ENCODE measurements around the gene SPSB4. TPM values are rescaled to one million over a fixed set of nuclear protein-coding genes. Genes with fewer than 3 reads are reported as not detected.

Gene SPSB4
- total RNA-seq, 1 experiment from 2014 or later: 0.05 TPM

DNA sequence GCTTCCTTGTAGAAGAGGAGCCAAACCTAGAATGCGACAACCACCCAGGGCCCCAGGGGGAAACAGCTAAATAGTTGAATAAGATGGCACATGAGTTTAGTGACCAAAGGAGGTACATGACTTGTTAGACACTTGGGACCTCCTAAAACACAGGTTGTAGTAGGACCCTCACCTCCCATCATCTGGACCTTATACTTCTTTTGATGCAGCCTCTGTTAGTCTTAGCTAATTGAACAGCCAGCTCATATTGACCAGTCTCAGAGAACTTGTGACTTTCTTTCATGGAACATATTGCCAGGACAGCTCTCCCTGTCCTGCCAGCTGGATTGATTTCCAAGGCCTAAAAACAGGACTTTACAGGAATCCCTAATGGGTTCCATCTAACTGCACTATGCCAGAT, 45.0 kb downstream of the SPSB4 start:
- no peak for TF ChIP-seq SIN3A (IDR thresholded peaks at IDR 0.05; ENCODE audit: borderline replicate concordance, insufficient read depth, low read depth, low read length)
- no peak for TF ChIP-seq POLR2AphosphoS5 (IDR thresholded peaks at IDR 0.05; ENCODE audit: low read depth, low read length)
- BruUV-seq (replicated peaks): no TSS peak
- in situ Hi-C loops (cut with HindIII; ENCODE audit: low pct_unique_long_range_greater_than_20kb, low sequenced_read_pairs) (no loop called here), intact Hi-C loops (cut with micrococcal nuclease; ENCODE audit: unreplicated experiment) (no loop called here)
- ChIA-PET POLR2A (no interaction called here), CTCF (no interaction called here)
- H3K9me3 ChIP-seq (ENCODE audit: control insufficient read depth, insufficient read depth, low read depth, low read length): no peaks in the 10 kb centered on the region
- no peak overlapping the region for H3K4me3 ChIP-seq (ENCODE audit: low read depth in 2 of 2, low read length in 2 of 2)
- ATAC-seq (no peak), DNase-seq (ENCODE audit: low read depth, low spot score) (no peak)
- no peaks in the 10 kb centered on the region for H3K4me1 ChIP-seq (ENCODE audit: control insufficient read depth, insufficient read depth, low read length)
- no peaks in the 10 kb centered on the region for H3K36me3 ChIP-seq (ENCODE audit: control insufficient read depth, insufficient read depth, low read length)
- H3K27me3 ChIP-seq (ENCODE audit: control insufficient read depth, insufficient read depth, low read length): no peaks in the 10 kb centered on the region; the same call in 1 of the 2 replicates
- no peak overlapping the region for H3K27ac ChIP-seq (ENCODE audit: low read length)

DNA sequence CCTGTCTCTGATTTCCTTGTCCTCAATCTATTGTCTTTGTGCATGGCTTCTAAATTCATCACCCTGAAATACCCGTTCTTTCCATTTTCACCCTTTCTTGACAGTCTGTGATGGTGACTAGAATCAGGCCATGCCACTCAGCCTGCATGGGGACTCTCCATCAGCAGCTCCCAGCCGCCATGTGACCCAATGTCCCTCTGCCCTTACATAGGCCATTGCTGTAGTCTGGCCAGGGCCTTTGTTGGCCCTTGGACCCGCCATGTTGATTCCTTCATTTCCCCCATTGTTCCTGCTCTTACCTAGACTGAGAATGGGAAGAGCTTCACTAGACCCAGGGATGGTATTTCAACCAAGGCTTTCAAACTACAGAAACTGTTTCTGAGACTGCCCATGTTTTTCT, 45.8 kb downstream of the SPSB4 start:
- H3K36me3 ChIP-seq (ENCODE audit: control insufficient read depth, insufficient read depth, low read length): no peaks in the 10 kb centered on the region
- H3K4me3 ChIP-seq (ENCODE audit: low read depth in 2 of 2, low read length in 2 of 2): no peak overlapping the region
- H3K4me1 ChIP-seq (ENCODE audit: control insufficient read depth, insufficient read depth, low read length): no peaks in the 10 kb centered on the region
- no peaks in the 10 kb centered on the region; the same call in 1 of the 2 replicates for H3K27me3 ChIP-seq (ENCODE audit: control insufficient read depth, insufficient read depth, low read length)
- ChIA-PET CTCF (no interaction called here), POLR2A (no interaction called here)
- no peak for DNase-seq (ENCODE audit: low read depth, low spot score)
- BruUV-seq (replicated peaks): no TSS peak
- no peak for ATAC-seq
- intact Hi-C loops (cut with micrococcal nuclease; ENCODE audit: unreplicated experiment): no loop called here
- no peak overlapping the region for H3K27ac ChIP-seq (ENCODE audit: low read length)
- TF ChIP-seq, protein P1, sequence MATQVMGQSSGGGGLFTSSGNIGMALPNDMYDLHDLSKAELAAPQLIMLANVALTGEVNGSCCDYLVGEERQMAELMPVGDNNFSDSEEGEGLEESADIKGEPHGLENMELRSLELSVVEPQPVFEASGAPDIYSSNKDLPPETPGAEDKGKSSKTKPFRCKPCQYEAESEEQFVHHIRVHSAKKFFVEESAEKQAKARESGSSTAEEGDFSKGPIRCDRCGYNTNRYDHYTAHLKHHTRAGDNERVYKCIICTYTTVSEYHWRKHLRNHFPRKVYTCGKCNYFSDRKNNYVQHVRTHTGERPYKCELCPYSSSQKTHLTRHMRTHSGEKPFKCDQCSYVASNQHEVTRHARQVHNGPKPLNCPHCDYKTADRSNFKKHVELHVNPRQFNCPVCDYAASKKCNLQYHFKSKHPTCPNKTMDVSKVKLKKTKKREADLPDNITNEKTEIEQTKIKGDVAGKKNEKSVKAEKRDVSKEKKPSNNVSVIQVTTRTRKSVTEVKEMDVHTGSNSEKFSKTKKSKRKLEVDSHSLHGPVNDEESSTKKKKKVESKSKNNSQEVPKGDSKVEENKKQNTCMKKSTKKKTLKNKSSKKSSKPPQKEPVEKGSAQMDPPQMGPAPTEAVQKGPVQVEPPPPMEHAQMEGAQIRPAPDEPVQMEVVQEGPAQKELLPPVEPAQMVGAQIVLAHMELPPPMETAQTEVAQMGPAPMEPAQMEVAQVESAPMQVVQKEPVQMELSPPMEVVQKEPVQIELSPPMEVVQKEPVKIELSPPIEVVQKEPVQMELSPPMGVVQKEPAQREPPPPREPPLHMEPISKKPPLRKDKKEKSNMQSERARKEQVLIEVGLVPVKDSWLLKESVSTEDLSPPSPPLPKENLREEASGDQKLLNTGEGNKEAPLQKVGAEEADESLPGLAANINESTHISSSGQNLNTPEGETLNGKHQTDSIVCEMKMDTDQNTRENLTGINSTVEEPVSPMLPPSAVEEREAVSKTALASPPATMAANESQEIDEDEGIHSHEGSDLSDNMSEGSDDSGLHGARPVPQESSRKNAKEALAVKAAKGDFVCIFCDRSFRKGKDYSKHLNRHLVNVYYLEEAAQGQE (IDR thresholded peaks at IDR 0.05; ENCODE audit: insufficient read depth in 1 of 2, low read depth in 2 of 2, low read length in 1 of 2): no peak
- TF ChIP-seq, protein P2, sequence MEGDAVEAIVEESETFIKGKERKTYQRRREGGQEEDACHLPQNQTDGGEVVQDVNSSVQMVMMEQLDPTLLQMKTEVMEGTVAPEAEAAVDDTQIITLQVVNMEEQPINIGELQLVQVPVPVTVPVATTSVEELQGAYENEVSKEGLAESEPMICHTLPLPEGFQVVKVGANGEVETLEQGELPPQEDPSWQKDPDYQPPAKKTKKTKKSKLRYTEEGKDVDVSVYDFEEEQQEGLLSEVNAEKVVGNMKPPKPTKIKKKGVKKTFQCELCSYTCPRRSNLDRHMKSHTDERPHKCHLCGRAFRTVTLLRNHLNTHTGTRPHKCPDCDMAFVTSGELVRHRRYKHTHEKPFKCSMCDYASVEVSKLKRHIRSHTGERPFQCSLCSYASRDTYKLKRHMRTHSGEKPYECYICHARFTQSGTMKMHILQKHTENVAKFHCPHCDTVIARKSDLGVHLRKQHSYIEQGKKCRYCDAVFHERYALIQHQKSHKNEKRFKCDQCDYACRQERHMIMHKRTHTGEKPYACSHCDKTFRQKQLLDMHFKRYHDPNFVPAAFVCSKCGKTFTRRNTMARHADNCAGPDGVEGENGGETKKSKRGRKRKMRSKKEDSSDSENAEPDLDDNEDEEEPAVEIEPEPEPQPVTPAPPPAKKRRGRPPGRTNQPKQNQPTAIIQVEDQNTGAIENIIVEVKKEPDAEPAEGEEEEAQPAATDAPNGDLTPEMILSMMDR (IDR thresholded peaks at IDR 0.05): no peak
- TF ChIP-seq POLR2AphosphoS5 (IDR thresholded peaks at IDR 0.05; ENCODE audit: low read depth, low read length) (no peak), SIN3A (IDR thresholded peaks at IDR 0.05; ENCODE audit: borderline replicate concordance, insufficient read depth, low read depth, low read length) (no peak), TCF7L2 (IDR thresholded peaks at IDR 0.05; ENCODE audit: low read depth, low read length) (no peak)
- in situ Hi-C loops (cut with HindIII; ENCODE audit: low pct_unique_long_range_greater_than_20kb, low sequenced_read_pairs): no loop called here
- H3K9me3 ChIP-seq (ENCODE audit: control insufficient read depth, insufficient read depth, low read depth, low read length): no peaks in the 10 kb centered on the region

DNA sequence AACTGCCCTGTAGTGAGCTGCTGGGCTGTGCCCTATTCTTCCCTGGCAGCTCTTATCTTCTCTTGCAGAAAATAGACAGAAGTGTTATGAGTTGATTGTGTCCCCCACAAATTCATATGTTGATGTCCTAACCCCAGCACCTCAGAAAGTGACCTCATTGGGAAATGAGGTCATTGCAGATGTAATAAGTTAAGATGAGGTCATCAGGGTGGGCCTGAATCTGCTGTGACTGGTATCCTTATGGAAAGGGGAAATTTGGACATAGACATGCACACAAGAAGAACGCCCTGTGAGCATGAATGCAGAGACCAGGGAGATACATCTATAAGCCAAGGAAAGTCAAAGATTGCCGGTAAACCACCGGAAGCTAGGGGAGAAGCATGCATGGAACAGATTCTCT, 49.0 kb downstream of the SPSB4 start:
- Histone ChIP-seq H3K27ac (ENCODE audit: low read length) (no peak overlapping the region), H3K36me3 (ENCODE audit: control insufficient read depth, insufficient read depth, low read length) (no peaks in the 10 kb centered on the region), H3K9me3 (ENCODE audit: control insufficient read depth, insufficient read depth, low read depth, low read length) (no peaks in the 10 kb centered on the region), H3K27me3 (ENCODE audit: control insufficient read depth, insufficient read depth, low read length) (no peaks in the 10 kb centered on the region; the same call in 1 of the 2 replicates), H3K4me3 (ENCODE audit: low read depth in 2 of 2, low read length in 2 of 2) (no peak overlapping the region), H3K4me1 (ENCODE audit: control insufficient read depth, insufficient read depth, low read length) (no peaks in the 10 kb centered on the region)
- ATAC-seq: no peak
- TF ChIP-seq, protein P1 (IDR thresholded peaks at IDR 0.05; ENCODE audit: insufficient read depth in 1 of 2, low read depth in 2 of 2, low read length in 1 of 2): no peak
- TF ChIP-seq, protein P2 (IDR thresholded peaks at IDR 0.05): no peak
- TF ChIP-seq TCF7L2 (IDR thresholded peaks at IDR 0.05; ENCODE audit: low read depth, low read length): no peak
- no peak for TF ChIP-seq POLR2AphosphoS5 (IDR thresholded peaks at IDR 0.05; ENCODE audit: low read depth, low read length)
- TF ChIP-seq SIN3A (IDR thresholded peaks at IDR 0.05; ENCODE audit: borderline replicate concordance, insufficient read depth, low read depth, low read length): no peak
- ChIA-PET POLR2A (no interaction called here), CTCF (no interaction called here)
- BruUV-seq (replicated peaks): no TSS peak
- intact Hi-C loops (cut with micrococcal nuclease; ENCODE audit: unreplicated experiment): loop anchor here (10.0 kb wide), 1 partner anchor 195 kb away; no protein-coding TSS in a partner anchor
- no peak for DNase-seq (ENCODE audit: low read depth, low spot score)
- in situ Hi-C loops (cut with HindIII; ENCODE audit: low pct_unique_long_range_greater_than_20kb, low sequenced_read_pairs): no loop called here
